HCT116 (cell line): ENCODE results near the gene P4HA2. TPM values are rescaled to one million over a fixed set of nuclear protein-coding genes. Genes with fewer than 3 reads are reported as not detected.

Experiments used
- ATAC-seq: fragments of 200-7000 bp; cut with Tn5 transposase; 2 replicates; pipeline ENCODE4 v1.9.1; 2020; ENCODE audit warnings: mild to moderate bottlenecking, moderate library complexity
- BruUV-seq: library from RNA; stranded (reverse); fragments of 400-500 nt; replicated peaks from 2 replicates; lab custom pipeline; 2021; lab: Mats Ljungman, UMichigan
- CTCF ChIA-PET: fragments of 300-600 bp; sonication (Branson Sonifier 250); formaldehyde crosslinking; loops from one replicate; lab custom pipeline; 2021; ENCODE audit warnings: antibody characterized with exemption; lab: Charles Lee
- POLR2A ChIA-PET: fragments of 300-600, 350-600 bp; sonication (Branson Sonifier 250); formaldehyde crosslinking; loops from one replicate; lab custom pipeline; 2021; ENCODE audit warnings: antibody characterized with exemption; lab: Charles Lee
- RAD21 ChIA-PET, 2 experiments: fragments of 300-600 bp; sonication (Branson Sonifier 250); formaldehyde crosslinking; loops; one replicate each; lab custom pipeline; 2023; ENCODE audit warnings: low total read pairs in 2 of 2; ENCODE audit not compliant: uncharacterized antibody in 2 of 2, unreplicated experiment in 2 of 2, low non-redundant PET in 1 of 2; lab: Charles Lee
- DNase-seq: peaks from one replicate; pipeline ENCODE4 v3.0.0-alpha.2; 2010; ENCODE audit warnings: low read depth, low spot score
- H2AFZ ChIP-seq: fragments of 200-600 bp; shearing (Covaris generic), sonication (generic); 2 replicates; pipeline ENCODE4 v1.6.1; 2017; ENCODE audit warnings: low read depth, mixed run types, mixed read lengths, antibody characterized with exemption, low read length; ENCODE audit not compliant: poor library complexity, severe bottlenecking
- H3K27ac ChIP-seq: 2 replicates; pipeline ENCODE4 v1.5.1; 2012; ENCODE audit warnings: low read depth, low read length
- H3K27me3 ChIP-seq: fragments of 200-600 bp; sonication (generic); 2 replicates; pipeline ENCODE4 v1.6.1; 2016; ENCODE audit warnings: mixed run types, low read length, mixed read lengths; ENCODE audit not compliant: insufficient read depth
- H3K36me3 ChIP-seq, 2 experiments: fragments of 200-500 bp in 1 of 2; fragments of 200-600 bp in 1 of 2; sonication (Bioruptor generic) in 1 of 2; sonication (generic) in 1 of 2; 2 replicates each; pipeline versions ENCODE4 v1.5.1 to v1.6.1; 2014 to 2016; ENCODE audit warnings: low read length in 2 of 2, inconsistent platforms in 1 of 2, mixed read lengths in 1 of 2, mixed run types in 1 of 2; ENCODE audit not compliant: insufficient read depth in 2 of 2, control insufficient read depth in 1 of 2
- H3K4me1 ChIP-seq, 2 experiments: fragments of 200-600 bp in 1 of 2; sonication (generic) in 1 of 2; 2 replicates each; pipeline versions ENCODE4 v1.5.1 to v1.6.1; 2012 to 2017; ENCODE audit warnings: low read length in 2 of 2, inconsistent platforms in 1 of 2, mild to moderate bottlenecking in 1 of 2, mixed read lengths in 1 of 2, mixed run types in 1 of 2, moderate library complexity in 1 of 2; ENCODE audit not compliant: insufficient read depth in 2 of 2, control insufficient read depth in 1 of 2
- H3K4me2 ChIP-seq: fragments of 200-600 bp; sonication (generic); 2 replicates; pipeline ENCODE4 v1.6.1; 2017; ENCODE audit warnings: mixed run types, low read length, mixed read lengths
- H3K4me3 ChIP-seq, 2 experiments: fragments of 200-600 bp in 1 of 2; sonication (generic) in 1 of 2; replicated peaks in 1 of 2; 2 replicates each; pipeline ENCODE4 v1.5.1; 2011 to 2016; ENCODE audit warnings: low read length in 2 of 2, control low read depth in 1 of 2, low read depth in 1 of 2, mild to moderate bottlenecking in 1 of 2, mixed read lengths in 1 of 2, mixed run types in 1 of 2
- H3K79me2 ChIP-seq: fragments of 200-600 bp; sonication (generic); 2 replicates; pipeline ENCODE4 v1.6.1; 2017; ENCODE audit warnings: mild to moderate bottlenecking, mixed run types, low read length, moderate library complexity, mixed read lengths; ENCODE audit not compliant: insufficient read depth
- H3K9ac ChIP-seq: fragments of 200-600 bp; sonication (generic); 2 replicates; pipeline ENCODE4 v1.6.1; 2016; ENCODE audit warnings: low read length, mixed read lengths
- H3K9me2 ChIP-seq: fragments of 200-600 bp; sonication (generic), shearing (Covaris generic); 2 replicates; pipeline ENCODE4 v1.6.1; 2017; ENCODE audit warnings: mixed run types, mild to moderate bottlenecking, moderate library complexity; ENCODE audit not compliant: insufficient read depth
- H3K9me3 ChIP-seq, 2 experiments: fragments of 200-500 bp in 1 of 2; fragments of 200-600 bp in 1 of 2; sonication (Bioruptor generic) in 1 of 2; sonication (generic) in 1 of 2; 2 replicates each; pipeline ENCODE4 v1.6.1; 2014 to 2017; ENCODE audit warnings: low read length in 2 of 2, mixed read lengths in 2 of 2, inconsistent platforms in 1 of 2, low read depth in 1 of 2, mild to moderate bottlenecking in 1 of 2, mixed run types in 1 of 2, moderate library complexity in 1 of 2; ENCODE audit not compliant: control insufficient read depth in 1 of 2, insufficient read depth in 1 of 2
- H4K20me1 ChIP-seq: fragments of 200-600 bp; sonication (generic), shearing (Covaris generic); 2 replicates; pipeline ENCODE4 v1.6.1; 2017; ENCODE audit warnings: mixed run types, mild to moderate bottlenecking, moderate library complexity; ENCODE audit not compliant: insufficient read depth
- CEBPB ChIP-seq: IDR thresholded peaks from 2 replicates; pipeline ENCODE4 v1.6.1; 2012; ENCODE audit warnings: low read depth
- CTCF ChIP-seq, 3 experiments: fragments of 200-600 bp in 1 of 3; sonication (generic) in 1 of 3; IDR thresholded peaks in 2 of 3; conservative IDR thresholded peaks in 1 of 3; 2 replicates each; pipeline ENCODE4 v1.5.1; 2012 to 2017; ENCODE audit warnings: low read depth in 2 of 3, low read length in 2 of 3, antibody characterized with exemption in 1 of 3, borderline replicate concordance in 1 of 3, control low read depth in 1 of 3, mild to moderate bottlenecking in 1 of 3, mixed read lengths in 1 of 3, mixed run types in 1 of 3, moderate library complexity in 1 of 3; ENCODE audit not compliant: insufficient read depth in 1 of 3
- EGR1 ChIP-seq: IDR thresholded peaks from 2 replicates; pipeline ENCODE4 v1.6.1; 2012; ENCODE audit warnings: low read depth
- ELF1 ChIP-seq: IDR thresholded peaks from 2 replicates; pipeline ENCODE4 v1.6.1; 2012; ENCODE audit warnings: low read depth, borderline replicate concordance
- EZH2 ChIP-seq: fragments of 200-600 bp; sonication (generic); IDR thresholded peaks from 2 replicates; pipeline ENCODE4 v1.6.1; 2017; ENCODE audit warnings: antibody characterized with exemption, mixed run types
- EZH2phosphoT487 ChIP-seq: fragments of 200-600 bp; IDR thresholded peaks from 2 replicates; pipeline ENCODE4 v1.6.1; 2018; ENCODE audit warnings: antibody characterized with exemption, borderline replicate concordance
- FOSL1 ChIP-seq: IDR thresholded peaks from 2 replicates; pipeline ENCODE4 v1.6.1; 2012; ENCODE audit warnings: low read depth
- JUND ChIP-seq: IDR thresholded peaks from 2 replicates; pipeline ENCODE4 v1.6.1; 2012
- MAX ChIP-seq: IDR thresholded peaks from 2 replicates; pipeline ENCODE4 v1.6.1; 2012
- POLR2A ChIP-seq: IDR thresholded peaks from 2 replicates; pipeline ENCODE4 v1.7.0; 2011; ENCODE audit warnings: borderline replicate concordance; ENCODE audit not compliant: insufficient read depth, insufficient read length; ENCODE audit errors: extremely low read depth
- POLR2AphosphoS5 ChIP-seq: IDR thresholded peaks from 2 replicates; pipeline ENCODE4 v1.6.1; 2011; ENCODE audit warnings: mild to moderate bottlenecking, low read depth, low read length, moderate library complexity
- RAD21 ChIP-seq: IDR thresholded peaks from 2 replicates; pipeline ENCODE4 v1.6.1; 2012; ENCODE audit warnings: low read depth, mild to moderate bottlenecking
- SIN3A ChIP-seq: IDR thresholded peaks from 2 replicates; pipeline ENCODE4 v1.6.1; 2012; ENCODE audit warnings: low read depth
- TCF7L2 ChIP-seq: IDR thresholded peaks from 2 replicates; pipeline ENCODE4 v1.7.0; 2011; ENCODE audit warnings: borderline replicate concordance, inconsistent platforms; ENCODE audit not compliant: insufficient read depth, insufficient read length; ENCODE audit errors: extremely low read depth
- YY1 ChIP-seq: IDR thresholded peaks from 2 replicates; pipeline ENCODE4 v1.6.1; 2011; ENCODE audit warnings: low read length, low read depth, moderate library complexity, mild to moderate bottlenecking; ENCODE audit not compliant: insufficient replicate concordance; ENCODE audit errors: extremely low read depth
- ZFX ChIP-seq: fragments of 450-650 bp; IDR thresholded peaks from 2 replicates; pipeline ENCODE4 v1.6.1; 2017
- ZNF274 ChIP-seq: fragments of 200-500 bp; sonication (Bioruptor generic); IDR thresholded peaks from 2 replicates; pipeline ENCODE4 v1.6.1; 2014; ENCODE audit warnings: mild to moderate bottlenecking, low read depth, low read length, inconsistent platforms
- intact Hi-C: fragments of 100-400 bp; cut with micrococcal nuclease; formaldehyde crosslinking; loops from 2 replicates; pipeline ENCODE4 v1.10.0; 2022
- total RNA-seq: library from RNA; stranded (reverse); gene quantifications from one replicate; pipeline ENCODE4 v1.2.1, GENCODE V29; 2021; ENCODE audit not compliant: unreplicated experiment
- TF ChIP-seq, protein P1 (sequence below): IDR thresholded peaks from 2 replicates; pipeline ENCODE4 v1.6.1; 2012

Gene P4HA2
- total RNA-seq, 1 experiment from 2014 or later: 29.0 TPM

GRCh38 chr5:132239776-132240175 is 12.1 kb upstream of the P4HA2 start:
- ChIA-PET POLR2A (no interaction called here), CTCF (no interaction called here), RAD21 (no interaction called here)
- H3K4me3 ChIP-seq: no peak overlapping the region
- TF ChIP-seq JUND (no peak), ELF1 (no peak), FOSL1 (no peak), RAD21 (no peak), TCF7L2 (no peak), EZH2phosphoT487 (no peak), EZH2 (no peak), CEBPB (no peak), POLR2AphosphoS5 (no peak)
- TF ChIP-seq, protein P1, sequence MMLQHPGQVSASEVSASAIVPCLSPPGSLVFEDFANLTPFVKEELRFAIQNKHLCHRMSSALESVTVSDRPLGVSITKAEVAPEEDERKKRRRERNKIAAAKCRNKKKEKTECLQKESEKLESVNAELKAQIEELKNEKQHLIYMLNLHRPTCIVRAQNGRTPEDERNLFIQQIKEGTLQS: no peak
- peaks cover 0 to 3% of the 10 kb centered on the region in 2 experiments; a peak in 1 of 4 replicates for H3K9me3 ChIP-seq
- no peaks in the 10 kb centered on the region for H4K20me1 ChIP-seq
- BruUV-seq: no TSS peak
- H3K9ac ChIP-seq: no peak overlapping the region
- H3K79me2 ChIP-seq: no peaks in the 10 kb centered on the region
- H3K4me2 ChIP-seq: no peak overlapping the region
- H3K27ac ChIP-seq: no peak overlapping the region
- no peak overlapping the region for H2AFZ ChIP-seq
- no peaks in the 10 kb centered on the region for H3K27me3 ChIP-seq
- no peaks in the 10 kb centered on the region for H3K36me3 ChIP-seq
- no peaks in the 10 kb centered on the region for H3K4me1 ChIP-seq
- ATAC-seq: no peak
- no peaks in the 10 kb centered on the region for H3K9me2 ChIP-seq
- intact Hi-C loops: loop anchor here (2.0 kb wide), 1 partner anchor 175 kb away; no protein-coding TSS in a partner anchor
- DNase-seq: no peak

DNA sequence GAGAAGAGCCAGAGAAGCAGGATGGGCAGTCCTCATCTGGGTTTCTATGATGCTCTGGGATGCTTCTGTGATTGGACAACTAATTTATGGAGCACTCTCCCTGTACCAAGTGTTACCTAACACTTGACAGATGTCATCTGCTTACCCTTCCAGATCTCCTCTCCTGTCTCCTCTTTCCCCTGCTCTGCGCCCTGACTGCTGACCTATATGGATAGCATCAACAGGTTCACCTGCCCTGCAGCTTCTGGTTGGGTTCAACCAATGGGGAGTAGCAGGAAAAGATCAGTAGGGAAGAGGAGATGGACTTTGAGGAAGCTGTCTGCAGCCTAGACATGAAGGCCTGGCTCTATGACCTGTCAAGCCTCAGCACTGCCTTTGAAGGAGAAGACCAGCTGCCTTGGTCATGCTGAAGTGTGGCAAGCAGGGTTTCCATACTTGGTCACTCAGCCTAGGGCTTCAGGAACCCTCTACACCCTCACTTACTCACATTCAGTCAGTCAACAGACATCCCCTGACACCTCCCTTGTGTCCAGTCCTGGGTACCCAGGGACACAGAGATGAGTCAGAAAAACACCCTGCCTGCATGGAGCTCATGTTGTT is 11.3 kb upstream of the P4HA2 start:
- Histone ChIP-seq H3K27ac (no peak overlapping the region), H3K27me3 (no peaks in the 10 kb centered on the region), H3K9me3 (no peaks in the 10 kb centered on the region), H3K4me1 (no peaks in the 10 kb centered on the region), H3K9ac (no peak overlapping the region), H4K20me1 (no peaks in the 10 kb centered on the region), H2AFZ (no peak overlapping the region), H3K4me2 (no peak overlapping the region), H3K36me3 (no peaks in the 10 kb centered on the region), H3K4me3 (no peak overlapping the region), H3K9me2 (no peaks in the 10 kb centered on the region), H3K79me2 (no peaks in the 10 kb centered on the region)
- DNase-seq: no peak
- BruUV-seq: no TSS peak
- RAD21 ChIA-PET: no interaction called here
- CTCF ChIA-PET: interaction anchor here (0.9 to 2.2 kb wide), 15 partner anchors 8 to 174 kb away, joined by 3 to 19 read pairs (median 7); partner anchors contain the start of genes P4HA2, SLC22A4 and SLC22A5
- intact Hi-C loops: loop anchor here (2.0 kb wide), 1 partner anchor 174 kb away; no protein-coding TSS in a partner anchor
- POLR2A ChIA-PET: interaction anchor here (1.5 to 2.2 kb wide), 2 partner anchors 11 to 55 kb away, joined by 7 to 16 read pairs; partner anchors contain the start of genes P4HA2 and SLC22A4
- ATAC-seq: no peak
- TF ChIP-seq ZFX (no peak), CEBPB (no peak), ELF1 (no peak), POLR2AphosphoS5 (no peak), CTCF (IDR thresholded peaks at IDR 0.05 in 2 of 3, conservative IDR thresholded peaks at IDR 0.05 in 1 of 3; ENCODE audit: borderline replicate concordance in 1 of 3, insufficient read depth in 1 of 3, low read depth in 2 of 3, low read length in 2 of 3) (no peak), SIN3A (no peak), EZH2 (no peak), ZNF274 (no peak), POLR2A (no peak), YY1 (no peak), MAX (no peak), EGR1 (no peak)
